NCI-H2081 treated with DMSO at 0.1 percent for 48 hours (cell line): ENCODE results near the gene HOXA4.

Experiments
- DNase-seq: peaks from one replicate; lab custom pipeline; 2025; lab: John Stamatoyannopoulos, UW

Gene HOXA4

GRCh38 chr7:27116031-27116961 is 14.3 kb downstream of the HOXA4 start:
- DNase-seq, result no peak

- no peak for DNase-seq
Observed at GRCh38 chr7:27115221-27116026, 15.1 kb downstream of the HOXA4 start.

DNA sequence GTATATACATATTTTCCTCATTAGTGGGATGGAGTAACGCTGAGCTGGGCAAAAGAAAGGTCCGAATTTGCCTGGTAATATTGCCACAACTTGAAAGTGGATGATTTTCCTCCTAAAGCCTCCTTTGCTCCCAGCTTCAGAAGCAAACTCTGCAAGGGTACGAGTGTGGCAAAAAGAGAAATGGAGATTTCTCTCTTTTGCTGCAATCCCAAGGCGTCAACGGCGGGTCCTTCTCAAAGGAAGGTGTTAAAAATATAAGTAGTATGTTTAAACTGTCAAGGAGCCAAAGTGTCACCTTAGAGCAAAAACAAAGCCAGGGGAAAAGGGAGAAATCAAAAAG is 15.7 kb downstream of the HOXA4 start:
- DNase-seq, result no peak

DNA sequence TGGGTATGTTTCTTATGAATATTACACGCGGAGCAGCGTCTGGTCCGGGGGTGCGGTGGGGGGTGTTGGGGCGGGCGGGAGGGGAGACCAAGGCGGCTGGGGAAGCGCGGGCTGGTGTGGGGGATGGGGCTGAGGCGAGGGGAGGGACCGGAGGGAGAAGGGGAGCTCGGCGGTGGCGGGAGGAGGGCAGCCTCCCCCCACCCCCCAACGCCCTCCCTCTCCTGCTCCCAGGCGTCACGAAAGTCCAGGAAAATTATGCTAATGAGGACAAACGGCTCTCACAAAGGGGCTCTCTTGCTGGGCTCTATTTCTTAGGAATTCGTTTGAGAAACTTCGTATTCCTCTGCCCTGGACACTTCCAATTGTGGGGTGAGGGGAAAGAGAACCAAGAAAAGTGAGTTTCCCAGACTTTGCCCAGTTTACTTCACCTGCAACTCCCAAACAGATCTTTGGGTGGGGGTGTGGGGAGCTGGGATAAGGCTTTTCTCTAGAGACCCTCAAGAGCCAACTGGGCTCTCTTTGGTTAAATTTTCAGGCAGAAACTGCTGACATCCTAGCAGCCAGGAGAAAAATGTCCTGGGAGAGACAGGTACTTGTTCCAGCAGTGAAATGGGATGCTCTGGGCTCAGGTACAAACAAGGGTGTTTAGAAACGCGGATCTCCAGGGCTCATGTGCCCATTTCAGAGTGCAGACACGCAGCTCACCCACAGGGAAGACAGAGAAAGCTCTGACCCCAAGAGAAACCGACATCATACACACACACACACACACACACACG is 16.4 kb downstream of the HOXA4 start:
- no peak for DNase-seq

- no peak for DNase-seq
Observed at GRCh38 chr7:27112955-27113949, 17.3 kb downstream of the HOXA4 start.

DNA sequence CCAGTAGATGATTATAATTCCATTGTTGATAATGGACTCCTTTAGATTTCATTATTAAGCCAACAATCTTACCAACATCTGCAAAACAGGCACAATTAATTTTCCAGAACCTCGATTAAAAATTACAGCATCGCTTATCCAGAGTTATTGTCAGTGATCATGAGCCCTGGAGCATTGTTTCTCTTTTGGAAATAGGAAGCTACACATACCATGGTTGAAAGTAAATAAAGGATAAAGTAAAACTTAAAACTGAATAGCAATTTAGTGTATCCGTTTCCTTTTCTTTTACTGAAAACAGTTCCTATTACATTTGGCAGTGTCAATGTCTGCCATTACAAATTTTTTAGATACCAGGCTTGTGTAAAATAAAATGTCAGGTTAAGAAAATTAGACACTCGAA is 18.2 kb downstream of the HOXA4 start:
- no peak for DNase-seq

DNA sequence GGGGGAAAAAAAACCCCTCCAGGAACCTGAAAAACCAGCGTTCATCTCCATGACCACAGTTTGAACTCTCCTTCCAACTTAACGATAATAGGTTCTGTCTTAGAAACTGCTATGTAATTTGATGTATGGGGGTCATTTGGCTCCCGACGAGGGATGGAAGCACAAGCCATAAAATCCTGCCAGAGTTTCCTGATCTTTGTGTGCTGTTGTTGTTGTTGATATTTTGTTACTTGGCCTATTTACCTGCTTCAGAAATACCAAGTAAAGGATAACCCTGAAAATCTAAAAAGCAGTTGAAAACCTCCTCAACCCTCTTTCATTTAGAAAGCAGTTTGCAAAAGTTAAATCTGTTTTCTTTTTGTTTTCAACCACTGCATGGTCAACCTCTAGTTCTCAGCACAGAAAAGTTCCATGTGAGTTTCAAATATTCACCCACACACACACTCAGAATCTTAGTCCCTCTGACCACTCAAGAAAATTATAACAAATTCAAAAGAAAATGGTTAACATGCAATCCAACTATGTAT is 18.7 kb downstream of the HOXA4 start:
- no peak for DNase-seq

DNA sequence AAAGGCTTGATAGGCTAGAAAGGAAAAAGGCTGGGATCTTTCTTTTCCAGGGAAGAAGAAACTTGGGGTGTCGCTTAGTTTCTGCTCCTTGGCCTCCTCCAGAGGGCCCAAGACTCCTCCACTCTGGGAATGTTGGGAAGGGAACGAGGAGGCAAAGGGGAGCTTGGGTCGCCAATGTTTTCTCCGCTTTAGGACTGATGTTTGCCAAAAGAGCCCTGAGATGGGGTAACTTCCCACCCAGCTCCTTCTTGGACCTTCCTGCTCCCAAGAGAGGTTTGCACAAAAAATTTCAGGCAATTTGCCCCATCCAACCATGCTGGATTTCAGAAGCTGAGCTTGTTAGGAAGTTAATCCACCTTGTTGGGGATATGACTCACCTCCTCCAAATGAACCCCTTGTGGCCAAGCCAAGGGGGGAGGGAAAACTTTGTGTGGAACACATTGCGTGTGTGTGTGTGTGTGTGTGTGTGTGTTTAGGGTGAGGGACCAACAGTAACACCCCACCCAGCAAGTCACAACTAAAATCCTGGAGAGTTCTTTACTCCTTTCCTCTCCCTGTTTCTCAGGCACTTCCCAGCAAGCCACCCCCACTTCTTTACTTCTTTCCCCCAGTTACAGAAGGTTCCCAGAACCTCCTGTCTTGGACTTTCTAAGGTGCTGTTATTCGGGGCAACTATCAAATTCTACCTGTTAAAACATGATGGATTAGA is 19.4 kb downstream of the HOXA4 start:
- no peak for DNase-seq

DNA sequence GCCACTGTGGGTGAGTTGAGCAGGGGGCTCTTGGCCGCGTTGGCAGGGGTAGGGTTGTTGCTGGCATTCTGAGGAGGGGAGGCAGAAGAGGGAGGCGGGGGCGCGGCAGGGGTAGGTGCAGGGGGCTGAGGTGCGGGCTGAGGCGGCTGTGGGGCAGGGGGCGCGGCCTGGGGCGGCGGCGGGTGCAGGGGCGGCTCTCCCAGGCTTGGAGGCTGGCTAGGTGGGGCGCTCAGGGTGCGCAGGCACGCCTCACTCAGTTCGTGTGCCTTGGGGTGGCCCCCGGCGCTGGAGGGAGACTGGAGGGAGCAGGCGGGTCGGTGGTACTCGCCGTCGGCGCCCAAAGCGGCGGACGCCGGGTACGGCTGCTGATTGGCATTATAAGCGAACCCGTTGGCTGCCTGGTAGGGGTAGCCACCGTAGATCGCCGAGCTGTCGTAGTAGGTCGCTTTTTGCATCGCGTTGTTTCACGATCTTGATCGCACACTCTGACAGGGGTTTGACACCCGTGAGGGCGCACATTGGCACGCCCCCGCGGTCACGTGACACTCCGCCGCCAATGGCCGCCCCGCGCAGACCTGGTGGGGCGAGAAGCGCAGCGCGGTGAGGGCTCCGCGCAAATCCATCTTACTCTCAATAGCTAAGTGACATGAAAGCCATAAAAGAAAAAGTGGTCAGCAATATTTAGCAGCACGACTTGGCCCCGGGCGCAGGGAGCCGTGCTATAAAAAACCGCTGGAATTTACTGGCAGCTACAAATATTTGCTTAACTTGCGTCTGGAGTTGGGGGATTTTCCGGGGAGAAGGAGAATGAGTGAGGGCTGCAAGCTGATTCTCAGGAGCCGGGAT is 20.1 kb downstream of the HOXA4 start:
- no peak for DNase-seq

DNA sequence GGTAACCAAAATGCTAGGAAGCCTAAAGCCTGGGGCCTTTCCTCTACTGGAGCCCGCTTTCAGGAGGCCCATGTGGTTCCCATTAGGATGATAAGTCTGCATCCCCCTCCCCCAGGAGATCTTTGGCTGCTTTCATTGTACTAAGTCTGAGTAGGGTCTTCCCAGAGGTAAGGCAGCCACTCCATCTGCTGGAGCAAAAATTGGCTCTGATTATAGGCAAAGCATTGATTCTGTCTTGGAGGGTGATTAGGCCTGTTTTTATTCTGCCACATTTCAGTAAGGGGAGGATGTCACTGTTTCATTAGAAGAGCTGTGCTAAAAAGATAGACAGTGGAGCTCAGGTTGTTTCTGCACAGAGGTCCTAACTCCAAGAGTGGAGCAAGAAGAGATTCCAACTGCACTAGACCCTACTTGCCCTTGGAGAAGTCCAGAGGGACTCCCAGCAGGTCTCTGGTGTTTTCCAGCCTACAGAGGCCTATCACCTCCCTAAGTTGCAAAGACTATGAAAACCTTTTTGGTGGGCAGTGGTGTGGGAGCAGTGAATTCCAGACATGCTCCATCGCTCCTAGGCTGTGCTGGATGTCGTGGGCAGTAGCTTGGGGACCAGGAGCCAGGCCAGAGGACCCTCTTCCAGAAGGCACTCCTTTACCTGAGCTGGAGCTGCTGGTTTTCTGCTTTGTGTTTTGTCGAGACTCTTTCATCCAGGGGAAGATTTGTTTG is 20.9 kb downstream of the HOXA4 start:
- DNase-seq, result no peak

DNA sequence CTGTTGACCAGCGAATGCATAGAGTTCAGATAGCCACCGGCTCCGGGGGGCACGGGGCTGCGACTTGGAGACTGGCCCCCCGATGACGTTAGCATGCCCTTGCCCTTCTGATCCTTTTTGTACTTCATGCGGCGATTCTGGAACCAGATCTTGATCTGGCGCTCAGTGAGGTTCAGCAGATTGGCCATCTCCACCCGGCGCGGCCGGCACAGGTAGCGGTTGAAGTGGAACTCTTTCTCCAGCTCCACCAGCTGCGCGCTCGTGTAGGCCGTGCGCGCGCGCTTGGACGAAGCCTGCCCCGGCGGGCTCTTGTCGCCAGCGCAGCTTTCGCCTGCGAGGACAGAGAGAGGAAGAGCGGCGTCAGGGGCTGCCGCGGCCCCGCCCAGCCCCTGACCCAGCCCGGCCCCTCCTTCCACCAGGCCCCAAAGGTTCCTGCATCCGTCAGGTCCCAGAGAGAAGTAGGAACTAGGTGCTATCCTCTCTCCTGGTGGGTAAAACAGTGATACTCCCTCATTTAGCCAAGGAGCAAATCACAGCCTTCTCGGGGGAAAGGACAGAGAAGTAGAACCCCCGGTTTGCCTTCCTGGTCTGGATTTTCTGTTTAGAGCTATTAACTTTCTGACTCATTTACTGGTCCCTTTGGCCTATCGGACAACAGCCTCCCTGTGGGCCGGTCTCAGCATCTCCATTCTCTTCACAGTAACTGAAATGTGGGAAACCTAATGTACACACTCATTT is 22.0 kb downstream of the HOXA4 start:
- DNase-seq, result no peak

GRCh38 chr7:27107391-27108381 is 22.9 kb downstream of the HOXA4 start:
- no peak for DNase-seq

GRCh38 chr7:27106901-27107240 is 23.7 kb downstream of the HOXA4 start:
- DNase-seq, result no peak

DNA sequence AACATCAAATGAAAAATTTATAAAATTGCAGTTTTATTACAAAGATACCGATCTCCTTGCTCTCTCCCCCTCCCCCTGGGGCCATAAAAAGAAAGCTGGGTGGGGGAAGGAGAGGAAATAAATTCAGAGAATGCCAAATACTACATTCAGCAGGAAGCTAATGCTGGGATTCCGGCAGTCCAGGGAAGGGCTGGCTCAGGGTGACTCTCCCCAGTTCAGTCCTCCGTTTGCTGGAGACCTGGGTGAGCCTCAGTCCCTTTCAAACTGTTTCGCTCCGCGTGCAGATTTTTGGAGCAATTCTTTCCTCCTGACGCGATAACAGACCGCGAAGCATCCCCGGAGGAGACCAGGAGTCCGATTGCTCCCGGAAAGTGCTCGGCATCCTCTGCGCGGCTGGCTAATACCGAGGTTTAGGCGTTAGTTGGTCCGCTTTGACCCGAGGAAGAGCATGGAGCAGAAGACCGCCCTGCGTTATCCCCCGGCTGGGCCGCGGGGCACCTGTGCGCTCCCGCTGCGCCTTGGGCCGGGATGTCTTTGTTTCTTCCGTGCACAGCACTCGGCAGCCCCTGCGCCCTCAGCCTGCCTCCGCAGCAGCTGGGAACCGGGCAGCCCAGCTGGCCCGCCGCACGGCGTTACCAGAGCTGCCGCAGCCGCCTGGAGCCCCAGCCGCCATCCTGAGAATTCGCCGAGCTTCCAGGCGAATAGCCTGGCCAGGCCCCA is 24.2 kb downstream of the HOXA4 start:
- DNase-seq, result no peak

- no peak for DNase-seq
Observed at GRCh38 chr7:27105301-27106031, 25.1 kb downstream of the HOXA4 start.
